Omental fat pad (tissue), 4 donors: Measurements from ENCODE around the gene TMEM88. TPM values are rescaled to one million over a fixed set of nuclear protein-coding genes. Genes with fewer than 3 reads are reported as not detected.
A peak's percentile ranks its signal among the peaks of the same experiment; 100 is the strongest.

Experiments used
- ATAC-seq: fragments of 150-250 bp; one replicate; pipeline ENCODE4 v1.9.1; 2016; ENCODE audit warnings: mild to moderate bottlenecking, moderate library complexity; ENCODE audit not compliant: low FRiP score
- DNase-seq: peaks from one replicate; pipeline ENCODE4 v3.0.0-alpha.2; 2019; ENCODE audit warnings: low spot score
- total RNA-seq, 4 donors: library from RNA; depleted of rRNA; stranded (reverse); fragments of >200 nt; gene quantifications; one replicate each; pipeline ENCODE4 v1.1.0, GENCODE V29; 2016
- TF ChIP-seq, protein P1 (sequence below), 3 donors: fragments of 450-650 bp; IDR thresholded peaks; one replicate each; pipeline ENCODE4 v1.5.1; 2016 to 2017; ENCODE audit warnings: antibody characterized with exemption in 3 of 3, mild to moderate bottlenecking in 3 of 3, moderate library complexity in 2 of 3

Gene TMEM88
- total RNA-seq, 4 donors from 2014 or later, result 20.2 to 99.9 (median 24.6) TPM

DNA sequence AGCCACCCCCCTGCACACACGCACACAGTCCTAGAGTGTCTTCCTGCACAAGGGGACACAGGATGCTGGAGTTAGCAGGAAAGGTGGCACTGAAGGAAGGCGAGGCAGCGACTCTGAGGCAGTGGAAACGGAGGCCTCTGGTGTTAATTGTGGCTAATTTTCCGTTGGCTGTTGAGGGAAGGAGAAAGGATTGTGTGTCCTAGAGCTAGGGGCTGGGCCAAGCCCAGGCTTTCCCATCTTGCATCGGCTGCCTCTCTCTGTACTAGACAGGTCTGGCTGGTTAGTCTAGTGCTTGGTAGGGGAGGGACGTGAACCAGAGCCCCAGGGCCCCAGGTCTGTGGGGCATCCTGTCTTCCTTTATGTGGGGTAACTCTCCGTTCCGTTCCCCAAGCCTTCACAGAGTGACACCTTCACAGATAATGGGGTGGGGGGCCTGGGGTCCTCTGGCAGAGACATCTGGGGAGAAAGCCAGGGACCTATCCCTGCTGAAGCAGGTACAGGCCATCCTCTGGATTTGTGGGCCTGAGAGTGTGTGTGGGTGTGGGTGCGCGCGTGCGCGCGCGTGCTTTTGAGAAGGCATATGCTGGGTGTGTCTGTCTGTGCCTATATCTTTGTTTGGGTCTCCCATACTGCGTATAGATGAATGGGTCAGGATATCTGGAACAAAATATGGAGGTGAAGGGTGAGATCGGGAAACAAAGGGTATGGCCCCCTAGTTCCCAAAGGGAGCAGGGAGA lies 33.5 kb downstream of the TMEM88 start, which contains the start of gene CHD3:
CHD3 (plus strand) TSS at position 606 of the 737 bp plus-strand sequence. CDS start 212 bp downstream, outside the sequence.
- peak; percentile 6 for ATAC-seq
- no peak for DNase-seq
- TF ChIP-seq, protein P1, sequence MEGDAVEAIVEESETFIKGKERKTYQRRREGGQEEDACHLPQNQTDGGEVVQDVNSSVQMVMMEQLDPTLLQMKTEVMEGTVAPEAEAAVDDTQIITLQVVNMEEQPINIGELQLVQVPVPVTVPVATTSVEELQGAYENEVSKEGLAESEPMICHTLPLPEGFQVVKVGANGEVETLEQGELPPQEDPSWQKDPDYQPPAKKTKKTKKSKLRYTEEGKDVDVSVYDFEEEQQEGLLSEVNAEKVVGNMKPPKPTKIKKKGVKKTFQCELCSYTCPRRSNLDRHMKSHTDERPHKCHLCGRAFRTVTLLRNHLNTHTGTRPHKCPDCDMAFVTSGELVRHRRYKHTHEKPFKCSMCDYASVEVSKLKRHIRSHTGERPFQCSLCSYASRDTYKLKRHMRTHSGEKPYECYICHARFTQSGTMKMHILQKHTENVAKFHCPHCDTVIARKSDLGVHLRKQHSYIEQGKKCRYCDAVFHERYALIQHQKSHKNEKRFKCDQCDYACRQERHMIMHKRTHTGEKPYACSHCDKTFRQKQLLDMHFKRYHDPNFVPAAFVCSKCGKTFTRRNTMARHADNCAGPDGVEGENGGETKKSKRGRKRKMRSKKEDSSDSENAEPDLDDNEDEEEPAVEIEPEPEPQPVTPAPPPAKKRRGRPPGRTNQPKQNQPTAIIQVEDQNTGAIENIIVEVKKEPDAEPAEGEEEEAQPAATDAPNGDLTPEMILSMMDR (IDR thresholded peaks at IDR 0.05), result no peak

DNA sequence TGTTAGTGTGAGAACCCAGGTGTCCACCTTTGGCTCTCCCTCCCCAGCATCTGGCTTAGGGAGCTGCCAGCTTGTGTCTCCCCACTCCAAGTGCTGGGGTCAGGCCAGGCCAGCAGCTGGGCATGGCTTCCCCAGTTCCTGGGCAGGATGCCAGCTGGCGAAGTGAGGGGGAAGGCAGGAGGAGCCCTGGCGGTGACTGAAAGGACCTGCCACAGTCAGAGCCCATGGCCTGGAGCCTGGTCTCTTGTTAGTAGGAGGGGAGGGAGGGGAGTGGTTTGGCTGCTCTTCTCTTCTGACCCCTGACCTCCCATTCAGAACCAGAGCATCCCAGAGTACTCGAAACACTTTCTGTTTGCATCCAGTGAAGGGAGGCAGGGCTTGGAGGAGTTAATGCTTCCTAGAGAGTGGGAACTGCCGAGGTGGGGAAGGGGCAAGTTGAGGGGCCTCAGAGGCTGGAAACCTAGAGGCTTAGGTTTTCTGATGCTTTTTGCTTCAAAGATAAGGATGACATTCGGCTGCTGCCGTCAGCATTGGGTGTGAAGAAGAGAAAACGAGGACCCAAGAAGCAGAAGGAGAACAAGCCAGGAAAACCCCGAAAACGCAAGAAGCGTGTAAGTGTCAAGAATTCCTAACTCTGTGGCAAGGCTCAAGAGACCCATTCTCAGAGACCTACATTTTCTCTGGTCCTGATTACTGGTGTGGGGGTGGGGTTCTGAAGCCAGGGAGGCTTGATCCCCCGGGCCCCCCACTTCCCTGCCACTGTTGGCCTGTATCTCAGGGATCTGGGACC lies 34.5 kb downstream of the TMEM88 start:
- DNase-seq, result peak; percentile 90
- ATAC-seq, result peak; percentile 62
- TF ChIP-seq, protein P1 (IDR thresholded peaks at IDR 0.05), result no peak

DNA sequence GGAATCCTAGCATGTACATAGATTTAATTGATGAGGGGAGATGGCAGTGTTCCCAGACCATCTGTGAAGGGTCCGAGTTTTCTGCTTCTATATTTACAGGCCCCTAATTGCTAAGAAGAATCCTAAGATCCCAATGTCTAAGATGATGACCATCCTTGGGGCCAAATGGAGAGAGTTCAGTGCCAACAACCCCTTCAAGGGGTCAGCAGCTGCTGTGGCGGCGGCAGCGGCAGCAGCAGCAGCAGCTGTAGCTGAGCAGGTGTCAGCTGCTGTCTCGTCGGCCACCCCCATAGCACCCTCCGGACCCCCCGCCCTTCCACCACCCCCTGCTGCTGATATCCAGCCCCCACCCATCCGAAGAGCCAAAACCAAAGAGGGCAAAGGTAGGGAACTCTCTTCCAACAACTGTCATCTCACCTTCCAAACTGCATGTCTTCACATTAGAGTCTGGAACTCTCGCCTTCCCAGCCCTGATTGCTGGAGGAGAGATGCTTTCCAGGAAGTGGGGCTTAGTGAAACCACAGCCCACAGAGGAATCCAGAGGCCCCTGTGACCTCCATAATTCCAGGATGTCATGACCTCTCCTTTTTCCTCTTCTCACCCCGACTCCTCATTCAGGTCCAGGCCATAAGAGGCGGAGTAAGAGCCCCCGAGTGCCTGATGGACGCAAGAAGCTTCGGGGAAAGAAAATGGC lies 38.5 kb downstream of the TMEM88 start:
- no peak for ATAC-seq
- TF ChIP-seq, protein P1 (IDR thresholded peaks at IDR 0.05), result no peak
- no peak for DNase-seq

DNA sequence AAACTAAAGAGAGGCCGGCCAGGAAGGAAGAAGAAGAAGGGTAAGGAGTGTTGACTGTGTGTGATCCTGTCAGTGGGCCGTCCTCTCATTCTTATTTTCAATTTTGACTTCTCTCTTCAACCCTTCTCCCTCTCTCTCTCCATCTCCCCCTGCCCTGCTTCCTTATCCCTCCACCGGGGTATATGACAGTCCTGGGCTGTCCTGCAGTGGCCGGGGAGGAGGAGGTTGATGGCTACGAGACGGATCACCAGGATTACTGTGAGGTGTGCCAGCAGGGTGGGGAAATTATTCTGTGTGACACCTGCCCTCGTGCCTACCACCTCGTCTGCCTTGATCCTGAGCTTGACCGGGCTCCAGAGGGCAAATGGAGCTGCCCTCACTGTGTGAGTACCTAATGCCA lies 39.4 kb downstream of the TMEM88 start:
- ATAC-seq, result no peak
- TF ChIP-seq, protein P1 (IDR thresholded peaks at IDR 0.05), result no peak
- no peak for DNase-seq

DNA sequence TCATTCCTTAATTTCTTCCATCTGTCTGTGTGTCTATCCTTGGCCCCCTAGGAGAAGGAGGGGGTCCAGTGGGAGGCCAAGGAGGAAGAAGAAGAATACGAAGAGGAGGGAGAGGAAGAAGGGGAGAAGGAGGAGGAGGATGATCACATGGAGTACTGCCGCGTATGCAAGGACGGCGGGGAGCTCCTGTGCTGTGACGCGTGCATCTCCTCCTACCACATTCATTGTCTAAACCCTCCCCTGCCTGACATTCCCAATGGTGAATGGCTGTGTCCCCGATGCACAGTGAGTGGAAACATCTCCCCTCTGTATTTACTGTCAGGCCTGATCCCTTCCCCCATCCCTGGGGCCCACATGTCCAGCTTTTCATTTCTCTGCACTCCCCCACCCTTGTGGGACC lies 40.0 kb downstream of the TMEM88 start:
- ATAC-seq (no peak), DNase-seq (no peak)
- TF ChIP-seq, protein P1 (IDR thresholded peaks at IDR 0.05), result no peak

DNA sequence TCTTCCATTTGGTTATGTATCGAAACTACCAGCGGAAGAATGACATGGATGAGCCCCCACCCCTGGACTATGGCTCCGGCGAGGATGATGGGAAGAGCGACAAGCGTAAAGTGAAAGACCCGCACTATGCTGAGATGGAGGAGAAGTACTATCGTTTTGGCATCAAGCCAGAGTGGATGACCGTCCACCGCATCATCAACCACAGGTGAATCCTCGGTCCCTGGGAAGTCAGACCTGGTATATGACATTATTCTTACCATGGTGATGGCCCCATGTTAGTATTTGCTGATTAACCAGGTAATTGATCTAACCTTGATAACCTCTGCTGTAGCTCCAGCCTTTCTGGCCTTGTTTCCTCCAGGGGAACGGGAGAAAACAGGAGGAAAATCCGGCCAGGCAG lies 42.2 kb downstream of the TMEM88 start:
- TF ChIP-seq, protein P1 (IDR thresholded peaks at IDR 0.05), result no peak
- DNase-seq (no peak), ATAC-seq (no peak)
